CD14-positive monocyte (primary cell): ENCODE measurements around the gene KMT2C. TPM values are rescaled to one million over a fixed set of nuclear protein-coding genes. Genes with fewer than 3 reads are reported as not detected.
"Not testable (repeated sequence)": the region's sequence is repeated elsewhere in the genome, so short reads cannot be mapped to it uniquely, and the experiment has no call there.

ENCODE experiments used
- DNase-seq, 3 donors: peaks; one replicate each; pipeline ENCODE4 v3.0.0-alpha.2; 2011 to 2022
- H2AFZ ChIP-seq: 2 replicates; pipeline ENCODE4 v1.6.0; 2012; ENCODE audit warnings: mild to moderate bottlenecking, low read depth, low read length, inconsistent platforms; ENCODE audit not compliant: insufficient read depth, poor library complexity, severe bottlenecking
- H3K27ac ChIP-seq, 2 donors: 1 replicate in 1 of 2; 2 replicates in 1 of 2; pipeline ENCODE4 v1.5.1; 2012 to 2013; ENCODE audit warnings: low read length in 2 of 2, control low read depth in 1 of 2, inconsistent platforms in 1 of 2, low read depth in 1 of 2, mild to moderate bottlenecking in 1 of 2
- H3K27me3 ChIP-seq, 2 donors: one replicate each; pipeline versions ENCODE4 v1.6.0 to v1.6.1; 2011 to 2013; ENCODE audit warnings: low read length in 2 of 2; ENCODE audit not compliant: control insufficient read depth in 2 of 2, insufficient read depth in 2 of 2
- H3K36me3 ChIP-seq, 2 donors: replicated peaks in 1 of 2; 1 replicate in 1 of 2; 2 replicates in 1 of 2; pipeline versions ENCODE4 v1.5.1 to v1.6.1; 2012 to 2013; ENCODE audit warnings: low read length in 2 of 2, control low read depth in 1 of 2, inconsistent platforms in 1 of 2, mild to moderate bottlenecking in 1 of 2; ENCODE audit not compliant: insufficient read depth in 2 of 2, control insufficient read depth in 1 of 2
- H3K4me1 ChIP-seq, 2 donors: 1 replicate in 1 of 2; 2 replicates in 1 of 2; pipeline versions ENCODE4 v1.5.1 to v1.6.1; 2012 to 2013; ENCODE audit warnings: low read length in 2 of 2, control low read depth in 1 of 2, inconsistent platforms in 1 of 2, mild to moderate bottlenecking in 1 of 2, moderate library complexity in 1 of 2; ENCODE audit not compliant: insufficient read depth in 2 of 2, control insufficient read depth in 1 of 2
- H3K4me2 ChIP-seq: replicated peaks from 2 replicates; pipeline ENCODE3; 2012; ENCODE audit warnings: low read length, moderate library complexity, mild to moderate bottlenecking; ENCODE audit not compliant: poor library complexity, severe bottlenecking; ENCODE audit errors: extremely low read depth
- H3K4me3 ChIP-seq, 3 experiments: fragments of 200-600 bp in 1 of 3; sonication (generic) in 1 of 3; replicated peaks in 1 of 3; 1 replicate in 2 of 3; 2 replicates in 1 of 3; pipeline ENCODE4 v1.5.1; 2011 to 2013; ENCODE audit warnings: low read length in 3 of 3, mild to moderate bottlenecking in 3 of 3, control low read depth in 2 of 3, low read depth in 2 of 3, inconsistent platforms in 1 of 3, moderate library complexity in 1 of 3
- H3K79me2 ChIP-seq: 2 replicates; pipeline ENCODE4 v1.6.0; 2012; ENCODE audit warnings: mild to moderate bottlenecking, control low read depth, inconsistent platforms, low read length, moderate library complexity; ENCODE audit not compliant: insufficient read depth
- H3K9ac ChIP-seq: 2 replicates; pipeline ENCODE4 v1.6.0; 2017; ENCODE audit warnings: low read length, mild to moderate bottlenecking; ENCODE audit not compliant: insufficient read depth, poor library complexity, severe bottlenecking
- H3K9me3 ChIP-seq, 2 donors: replicated peaks in 1 of 2; 1 replicate in 1 of 2; 2 replicates in 1 of 2; pipeline versions ENCODE4 v1.5.1 to v1.6.1; 2012 to 2013; ENCODE audit warnings: low read length in 2 of 2, control low read depth in 1 of 2; ENCODE audit not compliant: control insufficient read depth in 1 of 2, insufficient read depth in 1 of 2
- H4K20me1 ChIP-seq: 2 replicates; pipeline ENCODE4 v1.6.0; 2012; ENCODE audit warnings: mild to moderate bottlenecking, low read length, control low read depth, moderate library complexity; ENCODE audit not compliant: insufficient read depth
- H3K27ac Mint-ChIP-seq, 7 donors: one replicate each; pipeline ENCODE4 v1.8.0; 2020; ENCODE audit warnings: mild to moderate bottlenecking in 7 of 7, mixed read lengths in 7 of 7, moderate library complexity in 6 of 7, inconsistent platforms in 2 of 7
- H3K27me3 Mint-ChIP-seq, 3 donors: one replicate each; pipeline ENCODE4 v1.8.0; 2021 to 2022; ENCODE audit warnings: low read depth in 3 of 3, mild to moderate bottlenecking in 3 of 3, mixed read lengths in 3 of 3, moderate library complexity in 3 of 3, inconsistent platforms in 1 of 3
- H3K36me3 Mint-ChIP-seq, 2 donors: one replicate each; pipeline ENCODE4 v1.8.0; 2020; ENCODE audit warnings: mixed read lengths in 2 of 2, inconsistent platforms in 1 of 2, mild to moderate bottlenecking in 1 of 2
- H3K4me1 Mint-ChIP-seq: one replicate; pipeline ENCODE4 v1.8.0; 2020; ENCODE audit warnings: mild to moderate bottlenecking, mixed read lengths
- H3K4me3 Mint-ChIP-seq, 2 donors: one replicate each; pipeline ENCODE4 v1.8.0; 2020; ENCODE audit warnings: mild to moderate bottlenecking in 2 of 2, mixed read lengths in 2 of 2, moderate library complexity in 1 of 2
- H3K9me3 Mint-ChIP-seq, 7 donors: one replicate each; pipeline ENCODE4 v1.8.0; 2020 to 2022; ENCODE audit warnings: mixed read lengths in 7 of 7, mild to moderate bottlenecking in 6 of 7, moderate library complexity in 6 of 7, inconsistent platforms in 2 of 7
- WGBS: methylation state at CpG from one replicate; pipeline ENCODE4 v1.1.5; 2013; ENCODE audit warnings: missing lambda C conversion rate; ENCODE audit not compliant: insufficient coverage; 5-methylcytosine and 5-hydroxymethylcytosine counted together
- intact Hi-C, 2 donors: fragments of 100-400 bp; cut with micrococcal nuclease; formaldehyde crosslinking; loops; one replicate each; pipeline versions ENCODE4 v1.15.0 to v1.15.1; 2023
- polyA plus RNA-seq, 3 donors: library from polyadenylated mRNA; depleted of rRNA in 1 of 3; unstranded in 2 of 3; stranded (reverse) in 1 of 3; fragments of 300-500 nt in 2 of 3; fragments of >200 nt in 1 of 3; fragmentation: Illumina TruSeq in 2 of 3; gene quantifications; 1 replicate in 2 of 3; 2 replicates in 1 of 3; pipeline ENCODE4 v1.2.3, GENCODE V29; 2012 to 2021

The KMT2C gene
- polyA plus RNA-seq, 3 donors: 4.5 to 26.1 (median 7.3) TPM

DNA sequence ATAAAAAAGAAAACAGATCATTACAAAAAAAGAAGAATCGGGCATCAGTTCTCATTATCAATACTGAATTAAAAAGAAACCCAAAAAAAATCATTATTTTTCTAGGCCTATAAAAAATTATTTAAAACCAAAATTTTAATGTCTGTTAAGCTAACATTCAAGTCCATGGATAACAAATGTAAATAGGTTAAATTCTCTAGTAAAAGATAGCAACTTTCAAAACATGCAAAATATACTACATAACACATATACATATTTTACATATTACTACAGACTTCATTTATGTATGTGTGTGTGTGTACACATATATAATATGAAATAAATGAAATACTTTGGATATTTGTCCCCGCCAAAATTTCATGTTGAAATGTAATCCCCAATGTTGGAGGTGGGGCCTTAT is 158.1 kb downstream of the KMT2C start:
- intact Hi-C loops, H3K27me3 ChIP-seq, H3K4me1 Mint-ChIP-seq, DNase-seq, H3K27ac Mint-ChIP-seq, H3K4me1 ChIP-seq, H3K4me3 ChIP-seq, H3K79me2 ChIP-seq, H2AFZ ChIP-seq, H3K4me2 ChIP-seq, H3K27me3 Mint-ChIP-seq, H3K27ac ChIP-seq, H3K9me3 ChIP-seq, H3K4me3 Mint-ChIP-seq, H3K9ac ChIP-seq, H3K9me3 Mint-ChIP-seq: not testable (repeated sequence)
- no CpG with 5 or more reads among the region's 2 CpGs for WGBS
- peaks cover 16% of the 10 kb centered on the region for H4K20me1 ChIP-seq
- peaks cover 21 to 54% of the 10 kb centered on the region in 2 donors for H3K36me3 Mint-ChIP-seq
- H3K36me3 ChIP-seq: peaks cover 8 to 20% of the 10 kb centered on the region in 2 donors

DNA sequence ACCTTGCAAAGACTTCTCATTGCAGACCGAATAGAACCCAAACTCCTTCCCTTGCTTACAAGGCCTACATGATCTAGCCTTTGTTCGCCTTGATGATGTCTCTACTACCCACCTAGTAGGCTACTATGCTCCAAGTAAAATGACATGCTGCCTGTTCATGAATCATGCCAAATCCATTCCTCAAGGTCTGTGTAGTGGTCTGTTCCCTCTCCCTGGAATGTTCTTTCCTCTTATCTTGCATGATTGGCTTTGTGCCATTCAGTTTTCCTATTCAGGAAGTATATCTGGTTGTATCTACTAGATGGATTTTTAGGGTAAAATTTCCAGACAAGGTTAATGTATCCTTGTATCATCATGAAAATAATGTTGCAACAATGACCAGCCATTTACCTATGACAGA is 165.4 kb downstream of the KMT2C start:
- not testable (repeated sequence) for H3K4me1 Mint-ChIP-seq, H3K9me3 ChIP-seq
- H3K27ac Mint-ChIP-seq: peak overlapping the region in 1 of 7 donors; percentile 33

GRCh38 chr7:152266859-152267258 is 168.9 kb downstream of the KMT2C start:
- H3K4me2 ChIP-seq, H3K27ac ChIP-seq, H3K27me3 Mint-ChIP-seq, H3K9me3 ChIP-seq, H3K4me3 Mint-ChIP-seq, H3K4me1 ChIP-seq, H3K4me3 ChIP-seq, H3K79me2 ChIP-seq, H3K9ac ChIP-seq, H3K4me1 Mint-ChIP-seq, H2AFZ ChIP-seq, DNase-seq, H3K9me3 Mint-ChIP-seq, H3K27me3 ChIP-seq, intact Hi-C loops: not testable (repeated sequence)
- H3K36me3 Mint-ChIP-seq: peaks cover 51 to 64% of the 10 kb centered on the region in 2 donors
- Histone ChIP-seq H4K20me1 (peaks cover 18% of the 10 kb centered on the region), H3K36me3 (peaks cover 26 to 78% of the 10 kb centered on the region in 2 donors)
- peak overlapping the region in 1 of 7 donors; percentile 39 for H3K27ac Mint-ChIP-seq
- WGBS: 100% methylated on average over 1 of the region's 2 CpGs

More for the DNA sequence above, 165.4 kb downstream of the KMT2C start:
- H3K27ac ChIP-seq, H3K4me2 ChIP-seq, H3K9me3 Mint-ChIP-seq, H3K4me3 Mint-ChIP-seq, H3K27me3 ChIP-seq, H3K9ac ChIP-seq, intact Hi-C loops, H4K20me1 ChIP-seq, H3K27me3 Mint-ChIP-seq, H3K4me3 ChIP-seq, H3K4me1 ChIP-seq, H3K79me2 ChIP-seq, DNase-seq, H2AFZ ChIP-seq: not testable (repeated sequence)
- H3K36me3 Mint-ChIP-seq: peaks cover 48 to 63% of the 10 kb centered on the region in 2 donors
- H3K36me3 ChIP-seq: peaks cover 24 to 71% of the 10 kb centered on the region in 2 donors
- WGBS: 100% methylated on average over 2 of the region's 2 CpGs

- H3K27ac ChIP-seq, H3K27me3 Mint-ChIP-seq, H3K27me3 ChIP-seq, H3K4me3 ChIP-seq, H3K79me2 ChIP-seq, H3K4me1 Mint-ChIP-seq, H3K4me2 ChIP-seq, intact Hi-C loops, DNase-seq, H3K9ac ChIP-seq, H3K4me3 Mint-ChIP-seq, H3K4me1 ChIP-seq, H3K9me3 ChIP-seq, H3K9me3 Mint-ChIP-seq, H3K27ac Mint-ChIP-seq, H2AFZ ChIP-seq: not testable (repeated sequence)
- Histone ChIP-seq H4K20me1 (peaks cover 26% of the 10 kb centered on the region), H3K36me3 (peaks cover 20 to 68% of the 10 kb centered on the region in 2 donors)
- WGBS: 38% methylated on average over 2 of the region's 5 CpGs
- H3K36me3 Mint-ChIP-seq: peaks cover 47 to 57% of the 10 kb centered on the region in 2 donors
These were observed 170.9 kb downstream of the KMT2C start for GRCh38 chr7:152264915-152265314.
